Pancreas (tissue), 10 donors: ENCODE results near the gene CAMK4. TPM values are rescaled to one million over a fixed set of nuclear protein-coding genes. Genes with fewer than 3 reads are reported as not detected.

Experiments
- ATAC-seq, 4 donors: fragments of 200-7000 bp; cut with Tn5 transposase; one replicate each; pipeline versions ENCODE4 v1.8.0 to v1.9.1; 2020; ENCODE audit warnings: mild to moderate bottlenecking in 4 of 4, moderate library complexity in 4 of 4
- DNase-seq, 6 donors: peaks; one replicate each; pipeline ENCODE4 v3.0.0-alpha.2; 2020
- FAIRE-seq: peaks from 2 replicates; lab custom pipeline; 2012; peaks lifted over from hg19 to GRCh38; lab: Jason Lieb, UNC
- H3K27ac ChIP-seq, 4 donors: fragments of 200-600 bp; sonication (generic); 1 replicate in 3 of 4; 2 replicates in 1 of 4; pipeline versions ENCODE4 v1.5.0 to v1.8.0; 2020
- H3K27me3 ChIP-seq, 4 donors: fragments of 200-600 bp; one replicate each; pipeline ENCODE4 v1.8.0; 2021
- H3K36me3 ChIP-seq, 3 donors: fragments of 200-600 bp; sonication (generic) in 1 of 3; one replicate each; pipeline versions ENCODE4 v1.5.0 to v1.8.0; 2020 to 2021
- H3K4me1 ChIP-seq, 3 donors: fragments of 200-600 bp; one replicate each; pipeline ENCODE4 v1.8.0; 2021
- H3K4me3 ChIP-seq, 4 donors: fragments of 200-600 bp; sonication (generic) in 2 of 4; one replicate each; pipeline versions ENCODE4 v1.5.0 to v1.8.0; 2020 to 2021
- H3K9me3 ChIP-seq, 4 donors: fragments of 200-600 bp; one replicate each; pipeline ENCODE4 v1.8.0; 2021
- WGBS, 2 donors: extraction: QIAGEN DNeasy Blood & Tissue Kit; methylation state at CpG; one replicate each; pipeline ENCODE4 v1.1.7; 2013; 5-methylcytosine and 5-hydroxymethylcytosine counted together
- intact Hi-C, 3 donors: fragments of 100-400 bp; cut with DNase I; formaldehyde crosslinking; loops; one replicate each; pipeline versions ENCODE4 v1.11.1 to v1.14.2; 2022
- polyA plus RNA-seq, 2 donors: library from polyadenylated mRNA; stranded (reverse); fragments of 200-250 nt; gene quantifications; one replicate each; pipeline ENCODE4 v1.2.3, GENCODE V29; 2013
- total RNA-seq, 6 donors: library from RNA; stranded (reverse); fragmentation: NEBNext Ultra II Directional in 4 of 6; extraction: Animal tissue kit (Norgen Biotek cat#: 25700) in 4 of 6; gene quantifications; one replicate each; pipeline versions ENCODE4 v1.2.1 to v1.2.4, GENCODE V29; 2021 to 2023
- TF ChIP-seq, protein P1 (sequence below), 4 donors: fragments of 200-600 bp; sonication (generic) in 3 of 4; IDR thresholded peaks; one replicate each; pipeline versions ENCODE4 v1.5.0 to v1.8.0; 2021; ENCODE audit warnings: antibody characterized with exemption in 4 of 4
- donor health status: healthy with polysubstance abuse.
- donor health status: DM: no; HTN: no; CAD: no; lungs with moderate emphysema.
- donor health status: DM: no; HTN: no; CAD: no.
- donor health status: control.
- donor health status: control.
- donor health status: Bipolar disorder and iron deficiency.
- donor health status: DM: yes; HTN: yes; CAD: no.
- donor health status: DM: no; HTN: no; CAD: no.
- donor health status: DM: no; HTN: no; CAD: no.
- donor health status: DM: yes; HTN: yes; CAD: no.

The CAMK4 gene
- total and polyA plus RNA-seq, 8 donors, result 0.04 to 1.3 (median 0.34) TPM

DNA sequence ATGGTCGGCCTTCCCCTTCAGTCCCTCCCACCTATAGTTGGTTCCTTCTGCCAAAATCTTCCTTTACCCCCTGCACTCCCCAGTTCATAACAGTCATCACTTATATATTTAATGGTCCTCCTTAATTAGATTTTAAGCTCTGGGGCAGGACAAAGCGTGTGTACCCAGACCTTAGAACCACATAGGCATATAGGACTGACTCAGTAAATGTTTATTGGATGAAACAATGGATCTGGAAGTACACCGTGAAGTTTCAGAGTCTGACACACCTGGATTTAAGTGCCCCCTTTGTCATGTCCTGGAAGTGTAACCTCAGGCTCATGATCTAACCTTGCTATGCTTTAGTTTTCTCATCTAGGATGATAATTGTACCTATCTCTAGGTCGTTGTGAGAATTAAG is 256.2 kb downstream of the CAMK4 start:
- DNase-seq, result no peak
- intact Hi-C loops, result no loop called here
- H3K9me3 ChIP-seq, result no peaks in the 10 kb centered on the region
- H3K4me3 ChIP-seq, result no peak overlapping the region
- no peak overlapping the region for H3K27ac ChIP-seq
- ATAC-seq, result no peak
- FAIRE-seq, result no peak
- 47 to 59% methylated on average over 4 of the region's 4 CpGs for WGBS, 2 donors
- no peaks in the 10 kb centered on the region for H3K27me3 ChIP-seq
- no peaks in the 10 kb centered on the region for H3K4me1 ChIP-seq
- H3K36me3 ChIP-seq, result no peaks in the 10 kb centered on the region
- TF ChIP-seq, protein P1, sequence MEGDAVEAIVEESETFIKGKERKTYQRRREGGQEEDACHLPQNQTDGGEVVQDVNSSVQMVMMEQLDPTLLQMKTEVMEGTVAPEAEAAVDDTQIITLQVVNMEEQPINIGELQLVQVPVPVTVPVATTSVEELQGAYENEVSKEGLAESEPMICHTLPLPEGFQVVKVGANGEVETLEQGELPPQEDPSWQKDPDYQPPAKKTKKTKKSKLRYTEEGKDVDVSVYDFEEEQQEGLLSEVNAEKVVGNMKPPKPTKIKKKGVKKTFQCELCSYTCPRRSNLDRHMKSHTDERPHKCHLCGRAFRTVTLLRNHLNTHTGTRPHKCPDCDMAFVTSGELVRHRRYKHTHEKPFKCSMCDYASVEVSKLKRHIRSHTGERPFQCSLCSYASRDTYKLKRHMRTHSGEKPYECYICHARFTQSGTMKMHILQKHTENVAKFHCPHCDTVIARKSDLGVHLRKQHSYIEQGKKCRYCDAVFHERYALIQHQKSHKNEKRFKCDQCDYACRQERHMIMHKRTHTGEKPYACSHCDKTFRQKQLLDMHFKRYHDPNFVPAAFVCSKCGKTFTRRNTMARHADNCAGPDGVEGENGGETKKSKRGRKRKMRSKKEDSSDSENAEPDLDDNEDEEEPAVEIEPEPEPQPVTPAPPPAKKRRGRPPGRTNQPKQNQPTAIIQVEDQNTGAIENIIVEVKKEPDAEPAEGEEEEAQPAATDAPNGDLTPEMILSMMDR (IDR thresholded peaks at IDR 0.05), result no peak

DNA sequence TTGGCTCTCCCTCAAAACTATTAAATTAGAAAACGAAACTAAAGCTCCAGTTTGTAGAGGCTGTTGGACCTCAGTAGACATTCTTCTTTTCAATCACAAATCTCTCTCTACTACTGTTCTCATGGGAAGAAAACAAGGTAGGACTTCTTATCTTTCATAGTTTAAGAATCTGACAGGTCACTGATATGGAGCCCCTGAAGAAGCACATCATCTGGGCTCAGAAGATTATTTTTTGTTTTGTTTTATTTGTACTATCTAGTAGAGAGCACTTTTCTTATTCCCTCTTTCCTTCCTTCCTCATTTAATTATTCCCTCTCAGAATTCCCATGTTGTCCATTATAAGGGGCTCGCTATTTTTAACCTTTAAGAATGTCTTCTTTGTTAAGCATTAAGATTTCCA is 261.9 kb downstream of the CAMK4 start:
- no peaks in the 10 kb centered on the region for H3K36me3 ChIP-seq
- no peak for DNase-seq
- 56 to 75% methylated on average over 2 of the region's 2 CpGs for WGBS, 2 donors
- no peak for FAIRE-seq
- no peak overlapping the region for H3K27ac ChIP-seq
- H3K4me3 ChIP-seq, result no peak overlapping the region
- TF ChIP-seq, protein P1 (IDR thresholded peaks at IDR 0.05), result no peak
- H3K4me1 ChIP-seq, result no peaks in the 10 kb centered on the region
- H3K9me3 ChIP-seq, result no peaks in the 10 kb centered on the region
- intact Hi-C loops, result no loop called here
- ATAC-seq, result no peak
- H3K27me3 ChIP-seq, result no peaks in the 10 kb centered on the region

DNA sequence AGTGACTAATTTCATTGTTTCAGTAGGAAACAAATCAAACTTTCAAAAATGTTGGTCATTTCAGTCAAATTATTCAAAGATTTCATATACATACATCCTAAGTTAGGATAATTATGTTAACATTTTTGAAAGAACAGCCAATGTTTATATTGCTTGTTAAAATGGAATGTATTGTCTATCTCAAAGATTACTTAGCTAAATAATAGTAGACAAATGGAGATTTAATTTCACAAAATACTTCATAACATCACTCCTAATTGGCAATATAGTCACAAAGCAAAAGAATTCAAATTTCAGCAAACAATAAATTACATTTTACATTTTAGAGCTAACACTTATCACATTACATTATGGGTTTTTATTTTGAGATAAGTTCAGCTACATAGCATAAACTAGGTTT is 262.7 kb downstream of the CAMK4 start:
- Histone ChIP-seq H3K27me3 (no peaks in the 10 kb centered on the region), H3K36me3 (no peaks in the 10 kb centered on the region), H3K4me1 (no peaks in the 10 kb centered on the region), H3K9me3 (no peaks in the 10 kb centered on the region), H3K27ac (no peak overlapping the region), H3K4me3 (no peak overlapping the region)
- TF ChIP-seq, protein P1 (IDR thresholded peaks at IDR 0.05), result no peak
- FAIRE-seq, result no peak
- ATAC-seq, result no peak
- DNase-seq, result no peak
- intact Hi-C loops, result no loop called here

DNA sequence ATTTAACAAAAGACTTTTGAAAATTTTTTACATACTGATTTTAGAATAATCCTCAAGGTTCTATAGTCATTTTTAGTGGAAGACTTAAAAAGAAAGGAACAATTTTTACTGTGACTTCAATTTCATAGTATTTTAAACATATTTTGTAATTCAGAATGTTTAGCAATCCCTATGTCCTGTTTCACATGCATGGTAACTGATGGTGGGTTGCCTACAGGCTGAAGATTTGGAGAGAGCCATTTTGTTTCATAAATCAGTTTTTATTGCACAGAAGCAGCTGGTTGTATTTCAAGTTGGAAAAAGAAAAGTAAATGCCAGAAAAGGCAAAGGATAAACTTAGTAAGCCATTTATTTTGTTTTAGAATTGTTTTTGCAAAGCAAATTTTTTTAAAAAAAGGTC is 264.2 kb downstream of the CAMK4 start:
- H3K36me3 ChIP-seq, result no peaks in the 10 kb centered on the region
- DNase-seq (no peak), FAIRE-seq (no peak), ATAC-seq (no peak)
- no peak overlapping the region for H3K4me3 ChIP-seq
- H3K27ac ChIP-seq, result no peak overlapping the region
- TF ChIP-seq, protein P1 (IDR thresholded peaks at IDR 0.05), result no peak
- no peaks in the 10 kb centered on the region for H3K27me3 ChIP-seq
- H3K9me3 ChIP-seq, result no peaks in the 10 kb centered on the region
- intact Hi-C loops, result no loop called here
- no peaks in the 10 kb centered on the region for H3K4me1 ChIP-seq

DNA sequence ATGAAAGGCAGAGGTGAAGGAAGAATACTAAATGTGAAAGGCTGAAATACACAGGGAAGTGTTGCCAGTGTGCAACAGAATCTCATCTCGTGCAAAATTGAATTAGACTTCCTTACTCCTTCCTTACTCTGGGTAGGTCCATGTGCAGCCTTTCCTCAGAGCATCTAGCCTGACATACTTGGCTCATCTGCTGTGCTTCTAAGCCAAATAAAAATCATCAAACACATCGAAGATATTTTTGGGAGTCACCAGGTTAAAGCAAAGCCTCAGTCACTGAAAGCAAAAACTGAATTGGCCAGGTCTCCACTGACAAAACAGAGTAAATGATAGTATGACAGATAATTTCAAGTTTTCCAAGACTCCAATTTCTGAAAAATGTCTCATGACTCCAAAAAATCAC is 268.8 kb downstream of the CAMK4 start:
- intact Hi-C loops, result no loop called here
- H3K36me3 ChIP-seq, result no peaks in the 10 kb centered on the region
- no peak overlapping the region for H3K27ac ChIP-seq
- no peak for DNase-seq
- ATAC-seq, result no peak
- no peaks in the 10 kb centered on the region for H3K9me3 ChIP-seq
- H3K4me3 ChIP-seq, result no peak overlapping the region
- FAIRE-seq, result no peak
- 74 to 96% methylated on average over 2 of the region's 2 CpGs for WGBS, 2 donors
- no peaks in the 10 kb centered on the region for H3K27me3 ChIP-seq
- H3K4me1 ChIP-seq, result no peaks in the 10 kb centered on the region
- TF ChIP-seq, protein P1 (IDR thresholded peaks at IDR 0.05), result no peak
